KOPT-K1 (cell line): ENCODE results near the gene ATP11C.
"Not testable (repeated sequence)": the region's sequence is repeated elsewhere in the genome, so short reads cannot be mapped to it uniquely, and the experiment has no call there.

Source experiments
- H3K27ac ChIP-seq: fragments of 200-600 bp; sonication (generic); 2 replicates; pipeline ENCODE4 v1.5.1; 2016; ENCODE audit warnings: antibody characterized with exemption, mild to moderate bottlenecking, low read depth, low read length; ENCODE audit not compliant: poor library complexity, severe bottlenecking
- H3K36me3 ChIP-seq: fragments of 200-600 bp; sonication (generic); 2 replicates; pipeline ENCODE4 v1.5.1; 2017; ENCODE audit warnings: antibody characterized with exemption, mild to moderate bottlenecking, low read length, moderate library complexity; ENCODE audit not compliant: insufficient read depth
- H3K9me3 ChIP-seq: fragments of 200-600 bp; sonication (generic); 2 replicates; pipeline ENCODE4 v1.5.1; 2017; ENCODE audit warnings: antibody characterized with exemption, low read length, mild to moderate bottlenecking; ENCODE audit not compliant: insufficient read depth, poor library complexity, severe bottlenecking

The ATP11C gene

GRCh38 chrX:139702658-139703057, 230.2 kb downstream of the ATP11C start:
- no peak overlapping the region for H3K27ac ChIP-seq
- no peaks in the 10 kb centered on the region for H3K9me3 ChIP-seq
- no peaks in the 10 kb centered on the region for H3K36me3 ChIP-seq

GRCh38 chrX:139692908-139693307, 239.9 kb downstream of the ATP11C start:
- Histone ChIP-seq H3K36me3 (no peaks in the 10 kb centered on the region), H3K27ac (no peak overlapping the region), H3K9me3 (no peaks in the 10 kb centered on the region)

GRCh38 chrX:139692506-139692849, 240.4 kb downstream of the ATP11C start:
- Histone ChIP-seq H3K9me3 (no peaks in the 10 kb centered on the region), H3K36me3 (no peaks in the 10 kb centered on the region), H3K27ac (no peak overlapping the region)

GRCh38 chrX:139691843-139692505, 240.9 kb downstream of the ATP11C start:
- Histone ChIP-seq H3K9me3 (no peaks in the 10 kb centered on the region), H3K27ac (no peak overlapping the region), H3K36me3 (no peaks in the 10 kb centered on the region)

- Histone ChIP-seq H3K36me3 (no peaks in the 10 kb centered on the region), H3K9me3 (no peaks in the 10 kb centered on the region), H3K27ac (no peak overlapping the region)
These were observed 241.4 kb downstream of the ATP11C start for GRCh38 chrX:139691493-139691842.

- not testable (repeated sequence) for H3K36me3 ChIP-seq, H3K27ac ChIP-seq, H3K9me3 ChIP-seq
These were observed 247.7 kb downstream of the ATP11C start for GRCh38 chrX:139685175-139685574.

- H3K9me3 ChIP-seq = no peaks in the 10 kb centered on the region
- no peak overlapping the region for H3K27ac ChIP-seq
- no peaks in the 10 kb centered on the region for H3K36me3 ChIP-seq
These were observed 252.5 kb downstream of the ATP11C start for GRCh38 chrX:139680356-139680755.
